ELR (cell line): ENCODE measurements around the gene DDX24.

Source experiments
- DNase-seq: peaks from one replicate; pipeline ENCODE4 v3.0.0-alpha.2; 2015; ENCODE audit warnings: low read depth

The DDX24 gene

GRCh38 chr14:94080621-94081385 is at the start of gene DDX24, which contains the start of gene IFI27L1:
TSS of gene DDX24 (minus strand) at chr14:94081202. CDS start at chr14:94079742, 1,460 bp downstream.
TSS of gene IFI27L1 (plus strand) at chr14:94081310. CDS start at chr14:94096938, 15,628 bp downstream.
- peak; percentile 98 for DNase-seq

- peak; percentile 83 for DNase-seq
Observed at GRCh38 chr14:94129758-94130414, 48.9 kb upstream of the DDX24 start.

- peak; percentile 94 for DNase-seq
Observed at GRCh38 chr14:94129111-94129757, 48.2 kb upstream of the DDX24 start, which contains the start of gene IFI27L2. TSS of gene IFI27L2 (minus strand) at chr14:94129604. CDS start at chr14:94129564, 40 bp downstream.

GRCh38 chr14:94128216-94128839 is 47.3 kb upstream of the DDX24 start:
- no peak for DNase-seq

GRCh38 chr14:94127330-94127729 is 46.3 kb upstream of the DDX24 start:
- DNase-seq = no peak

GRCh38 chr14:94126800-94127199 is 45.8 kb upstream of the DDX24 start:
- no peak for DNase-seq

- no peak for DNase-seq
Observed at GRCh38 chr14:94126419-94126677, 45.3 kb upstream of the DDX24 start.

- no peak for DNase-seq
Observed at GRCh38 chr14:94125659-94126418, 44.8 kb upstream of the DDX24 start.

GRCh38 chr14:94124582-94125377 is 43.8 kb upstream of the DDX24 start:
- DNase-seq = no peak

GRCh38 chr14:94123868-94124267 is 42.9 kb upstream of the DDX24 start:
- no peak for DNase-seq

- no peak for DNase-seq
Observed at GRCh38 chr14:94123296-94123695, 42.3 kb upstream of the DDX24 start.

GRCh38 chr14:94122438-94122837 is 41.4 kb upstream of the DDX24 start:
- no peak for DNase-seq

GRCh38 chr14:94121485-94121884 is 40.5 kb upstream of the DDX24 start:
- no peak for DNase-seq

GRCh38 chr14:94120667-94121340 is 39.8 kb upstream of the DDX24 start:
- DNase-seq = peak; percentile 92

- no peak for DNase-seq
Observed at GRCh38 chr14:94119071-94119470, 38.1 kb upstream of the DDX24 start.

GRCh38 chr14:94117856-94118255 is 36.9 kb upstream of the DDX24 start:
- no peak for DNase-seq

- no peak for DNase-seq
Observed at GRCh38 chr14:94116701-94117100, 35.7 kb upstream of the DDX24 start.

- no peak for DNase-seq
Observed at GRCh38 chr14:94115631-94116030, 34.6 kb upstream of the DDX24 start.

GRCh38 chr14:94115058-94115591 is 34.1 kb upstream of the DDX24 start:
- no peak for DNase-seq

- no peak for DNase-seq
Observed at GRCh38 chr14:94114589-94115057, 33.6 kb upstream of the DDX24 start.
